Endothelial cell of umbilical vein (primary cell): ENCODE results near the gene TERT. TPM values are rescaled to one million over a fixed set of nuclear protein-coding genes. Genes with fewer than 3 reads are reported as not detected.

ENCODE experiments used
- BruUV-seq: library from RNA; stranded (reverse); fragments of 400-500 nt; replicated peaks from 2 replicates; lab custom pipeline; 2021; lab: Mats Ljungman, UMichigan
- CTCF ChIA-PET: fragments of 300-600, 350-600 bp; sonication (Branson Sonifier 250); formaldehyde crosslinking; loops from one replicate; lab custom pipeline; 2021; ENCODE audit warnings: antibody characterized with exemption, inconsistent platforms; lab: Charles Lee
- POLR2A ChIA-PET: fragments of 300-600, 350-600 bp; sonication (Branson Sonifier 250); formaldehyde crosslinking; loops from one replicate; lab custom pipeline; 2021; ENCODE audit warnings: antibody characterized with exemption, inconsistent platforms; lab: Charles Lee
- DNase-seq: peaks from one replicate; pipeline ENCODE4 v3.0.0-alpha.2; 2011; ENCODE audit warnings: low read depth, low spot score
- FAIRE-seq: peaks from 2 replicates; lab custom pipeline; 2011; peaks lifted over from hg19 to GRCh38; lab: Jason Lieb, UNC
- H2AFZ ChIP-seq: 2 replicates; pipeline ENCODE4 v1.6.0; 2012; ENCODE audit warnings: low read depth, low read length, control low read depth, inconsistent platforms
- H3K27ac ChIP-seq: 2 replicates; pipeline ENCODE4 v1.5.1; 2011; ENCODE audit warnings: low read depth, mild to moderate bottlenecking, control low read depth, low read length, moderate library complexity; ENCODE audit not compliant: insufficient read depth
- H3K27me3 ChIP-seq, 2 experiments: 2 replicates each; pipeline versions ENCODE4 v1.6.0 to v1.6.1; 2011; ENCODE audit warnings: low read length in 2 of 2, mixed read lengths in 1 of 2; ENCODE audit not compliant: control insufficient read depth in 2 of 2, insufficient read depth in 2 of 2
- H3K36me3 ChIP-seq, 2 experiments: 2 replicates in 1 of 2; 3 replicates in 1 of 2; pipeline ENCODE4 v1.5.1; 2011; ENCODE audit warnings: low read length in 2 of 2, mild to moderate bottlenecking in 1 of 2, moderate library complexity in 1 of 2; ENCODE audit not compliant: control insufficient read depth in 2 of 2, insufficient read depth in 2 of 2; ENCODE audit errors: extremely low read depth in 1 of 2
- H3K4me1 ChIP-seq: 3 replicates; pipeline ENCODE4 v1.5.1; 2011; ENCODE audit warnings: mild to moderate bottlenecking, low read length; ENCODE audit not compliant: control insufficient read depth, insufficient read depth; ENCODE audit errors: extremely low read depth
- H3K4me2 ChIP-seq: 2 replicates; pipeline ENCODE4 v1.6.1; 2011; ENCODE audit warnings: low read length, control low read depth, mixed read lengths; ENCODE audit not compliant: insufficient read depth
- H3K4me3 ChIP-seq, 3 experiments: fragments of 200-600 bp in 1 of 3; sonication (generic), shearing (Covaris generic) in 1 of 3; replicated peaks in 1 of 3; 2 replicates each; pipeline ENCODE4 v1.5.1; 2011 to 2016; ENCODE audit warnings: control low read depth in 3 of 3, low read length in 3 of 3, mild to moderate bottlenecking in 2 of 3, inconsistent platforms in 1 of 3, low read depth in 1 of 3, moderate library complexity in 1 of 3; ENCODE audit not compliant: insufficient read depth in 1 of 3
- H3K79me2 ChIP-seq: 2 replicates; pipeline ENCODE4 v1.6.0; 2012; ENCODE audit warnings: low read length, inconsistent platforms; ENCODE audit not compliant: control insufficient read depth, insufficient read depth
- H3K9ac ChIP-seq: replicated peaks from 2 replicates; pipeline ENCODE3; 2011; ENCODE audit warnings: low read length, control low read depth; ENCODE audit not compliant: insufficient read depth; ENCODE audit errors: extremely low read depth
- H3K9me1 ChIP-seq: replicated peaks from 3 replicates; pipeline ENCODE4 v1.6.0; 2011; ENCODE audit warnings: mild to moderate bottlenecking, low read length; ENCODE audit not compliant: control insufficient read depth, insufficient read depth; ENCODE audit errors: extremely low read depth
- H3K9me3 ChIP-seq: replicated peaks from 2 replicates; pipeline ENCODE4 v1.5.1; 2012; ENCODE audit warnings: low read length, inconsistent platforms; ENCODE audit not compliant: control insufficient read depth, insufficient read depth
- H4K20me1 ChIP-seq: replicated peaks from 2 replicates; pipeline ENCODE3; 2011; ENCODE audit warnings: mild to moderate bottlenecking, low read length; ENCODE audit not compliant: control insufficient read depth, insufficient read depth; ENCODE audit errors: extremely low read depth
- EZH2 ChIP-seq: IDR thresholded peaks from 2 replicates; pipeline ENCODE4 v1.6.1; 2012; ENCODE audit warnings: borderline replicate concordance, low read depth, mild to moderate bottlenecking, moderate library complexity, low read length, inconsistent platforms; ENCODE audit not compliant: severe bottlenecking
- FOS ChIP-seq: IDR thresholded peaks from 2 replicates; pipeline ENCODE4 v1.6.1; 2011; ENCODE audit warnings: mild to moderate bottlenecking, low read length, moderate library complexity, borderline replicate concordance; ENCODE audit not compliant: insufficient read depth
- GATA2 ChIP-seq: IDR thresholded peaks from 2 replicates; pipeline ENCODE4 v1.7.0; 2011; ENCODE audit warnings: low read depth, mild to moderate bottlenecking, moderate library complexity, mixed read lengths, low read length; ENCODE audit not compliant: insufficient read length, insufficient read depth
- JUN ChIP-seq: IDR thresholded peaks from 2 replicates; pipeline ENCODE4 v1.6.1; 2011; ENCODE audit warnings: borderline replicate concordance, low read depth; ENCODE audit not compliant: insufficient read length, insufficient read depth
- MYC ChIP-seq: IDR thresholded peaks from one replicate; pipeline ENCODE4 v1.6.1; 2011; ENCODE audit warnings: mild to moderate bottlenecking, low read depth, low read length
- POLR2A ChIP-seq: IDR thresholded peaks from 2 replicates; pipeline ENCODE4 v1.6.1; 2012; ENCODE audit warnings: low read depth, mild to moderate bottlenecking, control low read depth, low read length
- POLR2AphosphoS5 ChIP-seq: IDR thresholded peaks from 2 replicates; pipeline ENCODE4 v1.6.1; 2012; ENCODE audit warnings: low read depth, mild to moderate bottlenecking, control low read depth, low read length, moderate library complexity; ENCODE audit not compliant: insufficient read depth
- dilution Hi-C: fragments of 300-500 bp; cut with MboI; formaldehyde crosslinking; loops from one replicate; pipeline ENCODE4 v1.15.0; 2019; ENCODE audit warnings: low sequenced_read_pairs; ENCODE audit not compliant: extremely low pct_ligation_motif_present
- intact Hi-C: fragments of 100-400 bp; cut with micrococcal nuclease; formaldehyde crosslinking; loops from one replicate; pipeline ENCODE4 v1.10.0; 2022
- polyA plus RNA-seq, 4 experiments: library from polyadenylated mRNA; depleted of rRNA in 3 of 4; stranded (reverse) in 3 of 4; unstranded in 1 of 4; fragments of >200 nt; gene quantifications; 2 replicates each; pipeline versions ENCODE4 v1.2.1 to v1.2.3, GENCODE V29; 2011 to 2012; ENCODE audit warnings: missing spikeins in 1 of 4
- total RNA-seq: library from RNA; stranded (reverse); gene quantifications from 2 replicates; pipeline ENCODE4 v1.2.3, GENCODE V29; 2021
- TF ChIP-seq, protein P1 (sequence below), 2 donors: IDR thresholded peaks; 1 replicate in 1 of 2; 2 replicates in 1 of 2; pipeline ENCODE4 v1.5.1; 2011; ENCODE audit warnings: low read length in 2 of 2, mild to moderate bottlenecking in 2 of 2, moderate library complexity in 2 of 2, control low read depth in 1 of 2, inconsistent platforms in 1 of 2, low read depth in 1 of 2; ENCODE audit not compliant: insufficient read depth in 1 of 2; ENCODE audit errors: extremely low read depth in 1 of 2
- TF ChIP-seq, protein P2 (sequence below): IDR thresholded peaks from 2 replicates; pipeline ENCODE4 v1.6.1; 2011; ENCODE audit not compliant: insufficient read depth, insufficient read length

Gene TERT
- total and polyA plus RNA-seq, 2 donors (not counting 3 experiments of a cell fraction or from before 2014, with no cell fraction given), result 0.04 TPM; not detected in 1

DNA sequence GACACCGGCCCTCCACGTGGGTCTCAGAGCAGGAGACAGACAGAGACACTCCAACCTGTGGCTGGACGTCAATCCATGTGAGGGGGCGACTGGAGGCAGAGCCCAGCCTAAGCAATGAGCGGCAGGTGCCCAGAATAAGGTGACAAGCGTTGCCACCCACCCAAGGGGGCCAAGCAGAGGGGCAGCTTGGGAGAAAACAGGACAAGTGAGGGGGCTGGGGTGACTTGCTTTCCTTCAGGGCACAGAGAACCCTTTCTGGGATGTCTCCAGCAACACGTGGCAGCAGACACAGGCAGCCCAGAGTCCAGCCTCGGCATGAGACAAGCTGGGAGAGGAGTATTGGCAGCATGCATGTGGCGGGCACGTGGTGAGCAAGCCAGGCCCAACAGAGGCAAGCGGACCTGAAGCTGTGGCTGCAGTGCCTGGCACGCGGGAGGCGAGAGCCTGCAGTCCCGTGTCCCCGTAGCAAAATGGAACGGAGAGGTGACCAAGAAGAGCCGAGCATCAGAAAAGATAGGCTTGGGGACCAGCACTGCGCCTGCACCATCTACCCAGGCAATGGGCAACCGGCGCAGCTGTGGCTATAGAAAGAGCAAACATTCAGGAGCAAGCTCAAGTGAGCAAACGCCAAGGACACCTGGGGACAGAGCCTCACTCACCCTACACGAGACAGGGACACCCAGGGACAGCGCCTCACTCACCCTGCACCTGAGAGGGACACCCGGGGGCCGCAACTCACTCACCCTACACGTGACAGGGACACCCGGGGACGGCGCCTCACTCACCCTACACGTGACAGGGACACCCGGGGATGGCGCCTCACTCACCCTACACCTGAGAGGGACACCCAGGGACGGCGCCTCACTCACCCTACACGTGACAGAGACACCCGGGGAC is 6.2 kb downstream of the TERT start:
- H3K4me3 ChIP-seq, result no peak overlapping the region
- H3K9me1 ChIP-seq, result no peaks in the 10 kb centered on the region
- dilution Hi-C loops, result no loop called here
- FAIRE-seq, result no peak
- no peaks in the 10 kb centered on the region for H3K4me1 ChIP-seq
- no peak for DNase-seq
- H3K36me3 ChIP-seq, result no peaks in the 10 kb centered on the region
- H3K79me2 ChIP-seq, result no peaks in the 10 kb centered on the region
- no peak for TF ChIP-seq MYC
- no peak for TF ChIP-seq GATA2
- TF ChIP-seq, protein P1, sequence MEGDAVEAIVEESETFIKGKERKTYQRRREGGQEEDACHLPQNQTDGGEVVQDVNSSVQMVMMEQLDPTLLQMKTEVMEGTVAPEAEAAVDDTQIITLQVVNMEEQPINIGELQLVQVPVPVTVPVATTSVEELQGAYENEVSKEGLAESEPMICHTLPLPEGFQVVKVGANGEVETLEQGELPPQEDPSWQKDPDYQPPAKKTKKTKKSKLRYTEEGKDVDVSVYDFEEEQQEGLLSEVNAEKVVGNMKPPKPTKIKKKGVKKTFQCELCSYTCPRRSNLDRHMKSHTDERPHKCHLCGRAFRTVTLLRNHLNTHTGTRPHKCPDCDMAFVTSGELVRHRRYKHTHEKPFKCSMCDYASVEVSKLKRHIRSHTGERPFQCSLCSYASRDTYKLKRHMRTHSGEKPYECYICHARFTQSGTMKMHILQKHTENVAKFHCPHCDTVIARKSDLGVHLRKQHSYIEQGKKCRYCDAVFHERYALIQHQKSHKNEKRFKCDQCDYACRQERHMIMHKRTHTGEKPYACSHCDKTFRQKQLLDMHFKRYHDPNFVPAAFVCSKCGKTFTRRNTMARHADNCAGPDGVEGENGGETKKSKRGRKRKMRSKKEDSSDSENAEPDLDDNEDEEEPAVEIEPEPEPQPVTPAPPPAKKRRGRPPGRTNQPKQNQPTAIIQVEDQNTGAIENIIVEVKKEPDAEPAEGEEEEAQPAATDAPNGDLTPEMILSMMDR (IDR thresholded peaks at IDR 0.05; ENCODE audit: extremely low read depth in 1 of 2, insufficient read depth in 1 of 2, low read depth in 1 of 2, low read length in 2 of 2), result no peak
- no peak for TF ChIP-seq FOS
- TF ChIP-seq POLR2AphosphoS5, result no peak
- no peak for TF ChIP-seq EZH2
- no peak for TF ChIP-seq JUN
- no peak for TF ChIP-seq POLR2A
- TF ChIP-seq, protein P2, sequence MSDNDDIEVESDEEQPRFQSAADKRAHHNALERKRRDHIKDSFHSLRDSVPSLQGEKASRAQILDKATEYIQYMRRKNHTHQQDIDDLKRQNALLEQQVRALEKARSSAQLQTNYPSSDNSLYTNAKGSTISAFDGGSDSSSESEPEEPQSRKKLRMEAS, result no peak
- H3K27me3 ChIP-seq, result no peaks in the 10 kb centered on the region
- BruUV-seq, result no TSS peak
- no peak overlapping the region for H3K4me2 ChIP-seq
- H3K9me3 ChIP-seq, result no peaks in the 10 kb centered on the region
- ChIA-PET CTCF (no interaction called here), POLR2A (no interaction called here)
- intact Hi-C loops, result no loop called here
- H3K9ac ChIP-seq, result no peak overlapping the region
- no peak overlapping the region for H3K27ac ChIP-seq
- no peaks in the 10 kb centered on the region for H4K20me1 ChIP-seq
- H2AFZ ChIP-seq, result no peak overlapping the region
